ENCODE measurements around the gene MAD1L1. TPM values are rescaled to one million over a fixed set of nuclear protein-coding genes. Genes with fewer than 3 reads are reported as not detected.

Gene MAD1L1
- total RNA-seq, 1 donor from 2014 or later = 32.2 TPM

DNA sequence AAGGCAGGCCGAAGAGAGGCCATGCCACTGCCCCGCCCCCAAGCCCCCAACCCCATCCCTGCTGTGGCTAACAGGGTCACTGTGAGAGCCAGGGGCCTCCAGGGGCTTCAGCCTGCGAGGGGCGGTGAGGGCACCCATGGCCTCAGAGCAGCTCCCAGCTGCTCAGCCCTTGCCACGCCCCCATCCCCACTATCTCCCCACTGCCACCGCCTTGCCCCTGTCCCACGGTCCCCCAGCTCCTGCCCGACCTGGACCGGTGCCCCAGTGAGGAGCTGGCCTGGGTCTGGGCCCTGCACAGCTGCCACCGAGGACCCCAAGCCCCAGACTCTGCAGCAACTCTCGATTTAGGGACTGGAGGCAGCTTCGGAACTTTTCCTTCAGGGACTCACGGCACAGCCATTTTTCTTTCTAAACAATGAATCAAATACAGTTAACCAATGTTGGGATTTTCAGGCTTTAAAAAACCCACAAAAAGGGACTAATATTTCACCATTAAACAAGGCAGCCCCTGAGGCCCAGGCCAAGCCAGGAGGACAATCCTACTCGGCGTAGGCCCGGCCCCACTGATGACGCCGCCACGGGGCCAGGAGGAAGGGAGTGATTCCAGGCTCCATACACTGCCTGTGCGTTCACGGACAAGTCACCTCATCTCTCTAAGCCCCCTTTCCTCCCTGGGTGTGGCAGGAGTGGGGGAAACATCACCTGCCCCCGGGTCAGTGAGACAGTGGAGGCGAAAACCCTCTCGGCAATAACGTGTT lies 325.6 kb downstream of the MAD1L1 start:
- no peak for DNase-seq (ENCODE audit: low spot score)

DNA sequence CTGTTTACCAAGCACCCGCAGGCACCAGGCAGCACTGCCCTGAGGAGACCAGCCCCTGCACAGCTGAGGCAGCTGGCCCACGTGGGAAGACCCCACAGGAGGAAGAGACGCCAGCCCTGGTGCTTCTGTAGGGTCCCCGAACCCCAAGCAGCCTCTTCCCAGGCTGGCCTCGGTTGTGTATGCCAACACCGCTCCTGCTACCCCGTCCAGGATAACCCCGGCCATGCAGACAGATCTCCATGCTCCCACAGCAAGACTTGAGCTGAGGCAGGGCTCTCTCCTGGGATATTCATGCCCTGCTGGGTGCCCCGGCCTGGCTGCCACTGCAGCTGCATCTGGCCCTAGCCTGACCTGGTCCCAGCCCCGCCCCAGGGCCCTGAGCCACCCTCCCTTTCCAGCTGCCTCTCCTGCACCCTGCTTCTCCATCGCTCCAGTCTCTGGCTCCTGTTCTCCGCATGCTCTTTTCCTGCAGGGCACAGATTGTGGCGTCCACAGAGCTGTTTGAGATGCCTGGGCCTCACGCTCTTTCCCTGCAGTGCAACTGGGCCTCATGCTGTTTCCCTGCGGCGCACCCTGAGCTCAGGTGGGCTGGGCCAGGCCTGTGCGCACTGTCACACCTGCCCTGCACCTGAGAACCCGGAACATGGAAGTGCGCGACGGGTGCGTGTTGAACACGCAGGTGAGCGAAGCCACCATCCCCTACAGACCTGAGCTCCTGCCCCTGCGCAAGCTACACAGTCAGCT lies 326.5 kb downstream of the MAD1L1 start:
- DNase-seq (ENCODE audit: low spot score) = no peak

DNA sequence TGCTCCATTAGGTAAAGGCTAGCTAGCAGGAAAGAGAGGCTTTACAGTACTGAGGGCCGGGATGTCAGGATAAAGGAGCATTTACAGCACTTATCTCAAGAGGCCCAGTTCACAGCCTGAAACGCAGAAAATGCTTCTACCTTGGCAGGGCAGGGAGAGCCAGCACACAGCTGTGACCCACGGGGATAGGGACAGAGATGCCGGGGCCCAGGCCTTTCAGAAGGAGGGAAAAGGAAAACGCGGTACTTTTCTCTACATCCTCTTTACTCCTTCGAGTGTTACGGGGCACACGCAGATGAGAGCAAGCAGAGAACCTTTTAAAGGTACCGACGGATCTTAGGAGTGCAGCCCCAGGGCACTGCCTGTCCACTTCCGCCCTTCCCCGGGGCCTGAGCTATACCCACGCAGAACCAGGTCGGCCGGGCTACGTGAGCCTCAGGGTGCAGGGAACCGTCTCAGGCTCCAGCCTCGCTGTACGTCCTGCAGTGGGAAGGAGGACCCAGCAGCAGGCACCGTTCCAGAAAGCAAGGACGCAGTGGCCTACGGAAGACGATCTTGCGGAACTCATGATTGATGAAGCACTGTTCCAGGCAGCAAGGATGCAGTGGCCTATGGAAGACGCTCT lies 330.4 kb downstream of the MAD1L1 start:
- no peak for DNase-seq (ENCODE audit: low spot score)

DNA sequence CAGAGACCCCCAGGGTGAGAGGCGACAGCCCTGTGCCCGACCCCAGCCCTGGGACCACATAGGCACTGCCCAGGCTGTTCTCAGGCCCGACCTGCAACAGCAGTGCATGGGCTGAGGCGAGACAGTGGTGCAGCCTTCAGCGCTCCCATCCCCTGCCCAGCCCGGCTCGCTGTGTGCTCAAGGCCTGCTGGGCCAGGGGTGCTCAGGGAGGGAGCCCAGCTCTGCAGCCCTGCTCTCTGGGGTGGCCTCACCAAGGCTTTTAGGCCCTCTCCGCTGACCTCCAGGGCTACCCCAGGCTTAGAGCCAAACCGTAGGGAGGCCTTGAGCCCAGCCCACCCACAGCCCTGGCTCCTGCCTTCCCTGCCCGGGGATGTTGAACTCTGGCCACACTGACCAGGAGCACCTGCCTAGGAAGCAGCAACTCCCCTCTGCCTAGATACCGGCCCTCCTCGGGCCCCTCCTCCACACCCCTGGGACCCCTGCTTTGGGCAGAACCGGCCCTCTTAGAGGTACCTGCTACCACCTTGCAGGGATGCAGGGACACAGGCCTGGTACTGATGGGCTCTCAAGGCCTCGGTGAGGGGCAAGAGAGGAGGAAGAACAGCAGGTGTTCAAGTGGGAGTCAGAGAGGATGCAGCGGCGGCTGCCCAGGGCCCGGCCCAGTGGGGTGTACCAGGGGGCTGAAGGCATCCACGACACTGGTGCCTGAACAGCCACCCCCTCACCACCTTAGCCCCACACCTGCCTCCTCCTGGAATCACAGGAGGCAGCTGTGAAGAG lies 331.1 kb downstream of the MAD1L1 start:
- DNase-seq (ENCODE audit: low spot score) = no peak

DNA sequence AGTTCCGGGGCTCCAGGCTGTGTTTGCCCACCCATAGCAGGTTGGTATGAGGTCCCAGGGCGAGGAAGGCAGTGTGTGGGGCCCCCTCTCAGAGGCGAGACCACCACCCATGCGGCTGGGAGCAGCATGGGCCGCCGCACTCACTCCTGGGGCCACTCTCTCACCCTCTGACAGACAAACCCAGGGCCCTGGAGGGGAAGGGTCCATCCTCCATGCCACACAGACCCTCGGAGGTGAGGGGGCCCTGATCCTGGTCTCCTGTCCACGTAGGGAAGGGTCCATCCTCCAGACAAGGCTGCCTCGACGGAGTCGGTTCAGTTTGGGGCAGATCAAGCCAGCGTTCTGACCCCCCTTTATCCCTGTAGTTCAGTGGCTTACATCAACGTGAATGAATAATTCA lies 331.9 kb downstream of the MAD1L1 start:
- no peak for DNase-seq (ENCODE audit: low spot score)

DNA sequence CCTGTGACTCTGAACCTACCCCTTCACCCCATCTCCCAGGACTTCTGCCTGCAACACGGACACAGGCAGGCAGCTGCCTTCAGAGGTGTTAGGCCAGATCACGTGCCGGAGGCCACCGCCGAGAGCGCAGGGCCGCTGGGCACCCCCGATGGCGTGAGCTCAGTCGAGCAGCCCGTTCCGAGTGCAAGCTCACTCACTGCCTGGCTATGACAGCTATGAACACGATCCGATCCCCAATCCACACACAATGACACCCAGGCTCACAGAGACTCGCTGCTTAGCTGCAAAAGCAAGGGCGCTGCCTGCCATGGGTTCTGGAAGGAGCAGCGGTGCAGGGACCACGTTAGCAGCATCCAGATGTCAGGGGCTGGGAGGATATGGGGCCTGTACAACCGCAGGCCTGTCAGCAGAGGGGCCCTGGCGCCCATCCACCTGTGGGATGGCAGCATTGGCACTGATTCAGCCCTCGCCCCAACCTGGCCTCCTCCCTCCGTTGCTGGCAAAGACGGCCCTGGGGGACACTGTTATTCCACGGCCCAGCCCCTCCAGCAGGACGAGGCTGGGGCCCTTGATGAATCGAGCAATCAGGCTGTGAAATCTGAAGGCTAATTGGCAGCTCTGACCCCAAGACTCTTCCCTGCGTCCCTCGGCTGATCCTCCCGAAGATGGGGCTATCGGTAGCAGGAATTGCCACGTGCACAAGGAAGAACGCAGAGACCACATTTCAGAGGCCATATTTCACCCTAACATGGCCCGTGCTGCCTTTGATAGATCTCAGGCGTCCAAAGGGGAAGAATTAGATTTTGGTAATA lies 332.6 kb downstream of the MAD1L1 start:
- no peak for DNase-seq (ENCODE audit: low spot score)

DNA sequence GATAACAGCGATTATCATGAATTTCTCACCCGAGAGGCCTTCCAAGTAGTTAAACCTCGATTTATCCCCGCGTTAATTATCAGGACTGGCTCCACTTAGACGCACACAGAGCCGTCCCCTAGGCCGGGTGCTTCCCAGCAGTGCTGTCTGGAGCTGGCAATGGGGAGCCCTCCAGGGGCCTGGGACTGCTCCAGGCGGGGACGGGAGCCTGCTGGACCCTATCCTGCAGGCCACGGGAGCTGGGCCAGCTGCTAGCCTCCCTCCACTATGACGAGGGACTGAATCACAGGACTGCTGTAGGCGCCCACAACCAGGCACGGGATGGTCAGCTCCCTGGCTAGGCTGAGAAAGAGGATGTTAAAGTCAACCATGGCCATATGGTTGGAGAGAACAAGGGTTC lies 333.5 kb downstream of the MAD1L1 start:
- DNase-seq (ENCODE audit: low spot score) = no peak

DNA sequence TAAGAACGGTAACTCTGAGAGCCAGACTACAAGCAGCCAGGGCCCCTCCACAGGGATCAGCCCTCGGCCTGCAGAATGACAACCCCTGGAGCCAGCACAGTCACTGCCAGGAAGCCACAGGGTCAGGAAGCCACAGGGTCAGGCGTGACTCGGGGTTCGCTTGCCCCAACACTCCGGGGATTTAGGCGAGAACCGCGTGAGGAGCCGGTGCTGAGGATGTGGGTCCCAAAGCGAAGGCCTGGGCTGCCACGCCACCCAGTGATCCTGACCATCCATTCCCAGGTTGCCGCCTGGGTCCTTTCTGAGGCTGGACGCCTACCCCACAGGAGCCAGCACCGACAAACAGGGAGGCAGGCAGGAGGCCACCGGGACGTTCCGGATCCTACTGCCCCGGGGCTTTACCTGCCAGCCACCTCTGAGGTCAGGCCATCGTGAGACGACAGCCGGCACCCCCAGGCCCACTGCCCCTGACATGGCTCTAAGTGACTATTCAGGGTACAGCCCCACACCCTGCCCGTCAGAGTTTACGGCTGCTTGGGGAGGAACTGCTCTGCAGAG lies 334.0 kb downstream of the MAD1L1 start:
- no peak for DNase-seq (ENCODE audit: low spot score)

DNA sequence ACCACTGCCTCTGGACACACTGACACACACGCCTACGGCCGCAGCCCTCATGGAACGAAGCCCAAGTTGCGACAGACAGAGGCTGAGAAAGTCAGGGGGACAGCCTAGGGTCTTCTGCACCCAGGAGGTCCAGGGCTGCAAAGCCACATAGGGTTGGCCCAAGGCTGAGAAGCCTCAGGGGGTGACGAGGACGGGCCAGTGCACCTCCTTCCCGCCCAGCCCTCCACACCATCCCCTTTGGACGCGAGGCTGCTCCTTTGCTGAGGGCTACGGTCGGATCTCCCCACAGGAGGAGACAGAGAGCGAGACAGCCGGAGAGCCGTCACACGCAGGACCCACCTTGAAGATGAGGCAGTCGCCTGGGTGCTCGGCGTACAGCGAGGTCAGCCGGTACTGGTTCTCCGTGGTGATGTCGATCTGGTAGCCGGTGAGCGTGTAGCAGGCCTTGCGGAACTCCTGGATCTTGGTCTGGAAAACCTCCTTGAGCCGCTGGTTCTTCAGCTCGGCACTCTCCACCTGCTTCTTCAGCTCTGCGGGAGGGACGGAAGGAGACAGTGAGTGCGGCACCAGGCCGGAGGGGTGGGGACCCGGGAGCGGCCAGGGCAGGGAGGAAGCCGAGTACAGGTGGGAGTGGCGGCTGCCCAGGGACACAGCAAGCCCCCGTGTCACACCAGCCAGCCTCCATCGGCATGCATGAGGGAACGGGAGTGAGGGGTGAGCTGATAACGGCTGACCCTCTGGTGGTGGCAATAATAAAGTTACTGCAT lies 334.7 kb downstream of the MAD1L1 start:
- no peak for DNase-seq (ENCODE audit: low spot score)

DNA sequence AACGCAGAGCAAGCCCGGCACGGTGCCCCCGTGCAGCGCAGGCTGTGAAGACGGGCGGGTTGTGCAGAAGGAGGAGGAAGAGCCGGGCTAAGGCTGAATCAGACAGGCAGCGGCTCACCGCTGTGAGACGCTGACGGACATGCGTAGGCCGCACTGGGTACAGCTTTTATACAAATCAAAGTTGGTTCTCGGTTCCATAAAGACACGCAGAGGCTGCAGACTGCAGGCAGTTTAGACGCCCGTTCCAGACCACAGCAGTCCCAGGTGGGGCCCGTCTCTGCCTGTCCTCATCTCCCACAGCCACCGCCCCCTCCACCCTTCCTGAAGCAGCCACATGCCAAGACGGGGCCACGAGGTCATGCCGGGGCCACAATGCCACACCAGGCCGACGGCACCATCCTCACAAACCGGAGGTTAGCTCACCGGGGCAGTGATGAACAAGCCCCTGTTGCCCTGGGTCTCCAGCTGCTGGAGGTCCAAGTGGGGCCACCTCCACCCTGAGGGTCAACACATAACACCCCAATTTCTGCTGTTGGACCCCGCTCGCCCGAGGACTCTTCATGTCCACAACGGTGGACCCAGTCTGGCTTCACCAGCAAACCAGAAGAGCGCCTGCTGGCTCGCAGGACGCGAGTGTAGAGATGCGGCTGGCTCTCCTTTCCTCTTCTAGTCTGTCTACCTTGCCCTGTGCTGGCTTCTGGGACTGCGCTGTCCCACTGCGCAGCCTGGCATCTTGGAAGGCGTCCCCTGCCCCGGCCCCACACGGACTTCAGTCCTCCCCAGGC lies 335.5 kb downstream of the MAD1L1 start:
- DNase-seq (ENCODE audit: low spot score) = no peak

DNA sequence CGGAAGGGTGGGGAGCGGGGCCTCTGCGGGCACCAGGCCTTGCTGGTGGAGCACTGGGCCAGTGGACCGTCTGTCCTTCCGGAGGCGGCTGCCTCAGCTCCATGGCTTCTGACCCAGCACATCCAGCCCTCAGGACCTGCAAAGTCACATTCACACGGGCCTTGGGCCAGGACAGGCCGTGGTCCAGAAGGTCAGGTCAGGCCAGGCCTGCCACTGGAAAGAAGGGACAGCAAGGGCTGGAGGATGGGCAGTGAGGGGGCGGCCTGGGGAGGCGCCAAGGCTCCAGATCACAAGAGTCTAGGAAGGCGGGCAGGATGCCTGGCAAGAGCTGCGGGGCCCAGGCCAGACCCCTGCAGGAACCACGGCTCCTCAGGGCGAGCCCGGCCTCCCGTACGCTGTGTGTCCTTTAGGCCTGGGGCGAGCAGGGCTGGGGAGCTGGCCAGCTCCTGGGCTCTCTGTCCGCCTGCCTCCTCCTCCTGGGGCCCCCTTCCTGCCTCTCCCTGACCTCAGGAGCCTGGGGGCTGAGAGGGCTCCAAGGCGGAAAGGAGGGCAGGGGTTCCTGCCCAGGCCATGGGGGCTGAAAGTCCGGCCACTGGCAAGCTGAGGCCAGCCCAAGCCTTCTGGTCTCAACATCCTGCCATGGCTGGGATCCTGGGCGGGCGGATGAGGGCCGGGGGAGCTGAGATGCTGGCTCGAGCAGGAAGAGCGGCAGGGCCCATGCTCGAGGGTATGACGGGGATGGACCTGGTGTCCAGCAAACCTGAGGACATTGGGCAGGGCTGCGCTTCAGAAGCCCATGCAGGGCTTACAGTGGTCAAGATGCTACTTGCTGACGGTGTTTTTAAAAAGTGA lies 336.9 kb downstream of the MAD1L1 start:
- DNase-seq (ENCODE audit: low spot score) = no peak

DNA sequence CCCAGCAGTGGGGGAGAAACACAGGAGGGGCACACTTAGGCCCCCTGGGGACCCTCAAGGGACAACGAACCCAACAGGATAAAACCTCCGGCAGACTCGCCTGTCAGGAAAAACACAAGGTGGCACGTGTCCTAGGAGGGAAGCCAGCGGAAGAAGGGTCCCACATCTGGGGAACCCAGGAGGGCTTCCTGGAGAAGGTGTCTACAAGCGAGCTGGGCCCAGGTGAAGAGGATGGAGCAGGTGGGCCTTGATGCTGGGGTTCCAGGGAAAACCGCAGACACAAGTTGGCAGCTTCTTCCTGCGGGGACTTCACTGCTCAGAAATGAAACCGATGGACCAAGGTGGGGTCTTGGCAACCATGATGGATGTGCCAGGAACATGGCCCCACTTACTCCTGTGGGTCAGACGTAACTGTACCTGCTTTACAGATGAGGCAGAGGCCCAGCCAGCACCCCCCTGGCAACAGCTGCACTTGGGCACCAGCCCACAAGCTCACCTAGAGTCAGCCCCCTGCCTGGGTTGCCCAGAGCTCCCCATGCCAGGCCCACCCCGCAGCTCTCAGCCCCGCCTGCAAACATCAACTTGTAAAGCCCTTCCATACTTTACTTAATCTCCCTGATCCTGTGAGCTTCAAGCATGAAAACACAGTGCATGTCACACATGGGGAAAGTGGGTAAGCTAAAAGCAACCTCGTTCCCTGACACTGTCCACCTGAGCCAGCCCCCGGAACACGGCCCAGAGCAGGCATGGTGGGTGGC lies 337.7 kb downstream of the MAD1L1 start:
- DNase-seq (ENCODE audit: low spot score) = no peak

DNA sequence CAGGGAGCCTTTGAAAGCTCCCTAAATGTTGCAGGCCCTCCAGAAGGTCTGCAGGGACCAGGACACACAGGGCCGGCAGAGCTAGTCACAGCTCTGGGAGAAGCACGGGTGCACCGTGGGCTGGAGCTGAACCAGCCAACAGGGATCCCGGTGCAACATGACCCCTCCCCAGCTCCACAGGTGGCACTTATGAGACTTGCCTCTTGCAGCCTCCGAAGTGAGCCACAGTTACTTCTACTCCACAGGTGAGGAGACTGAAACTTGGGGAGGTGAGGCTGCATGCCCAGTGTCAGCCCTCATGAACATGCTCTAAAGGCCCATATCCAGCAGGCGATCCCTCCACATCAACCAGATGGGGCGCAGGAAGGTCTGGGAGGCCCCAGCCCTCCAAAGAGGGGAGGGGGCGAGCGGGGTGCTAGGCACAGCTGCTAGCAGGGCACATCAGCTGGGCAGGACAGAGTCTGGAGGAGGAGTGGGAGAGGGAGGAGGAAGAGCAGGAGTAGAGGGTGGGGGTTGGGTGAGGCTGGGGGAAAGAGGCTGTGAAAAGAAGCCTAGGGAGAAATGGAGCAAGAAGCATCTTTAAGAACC lies 338.3 kb downstream of the MAD1L1 start:
- DNase-seq (ENCODE audit: low spot score) = no peak

DNA sequence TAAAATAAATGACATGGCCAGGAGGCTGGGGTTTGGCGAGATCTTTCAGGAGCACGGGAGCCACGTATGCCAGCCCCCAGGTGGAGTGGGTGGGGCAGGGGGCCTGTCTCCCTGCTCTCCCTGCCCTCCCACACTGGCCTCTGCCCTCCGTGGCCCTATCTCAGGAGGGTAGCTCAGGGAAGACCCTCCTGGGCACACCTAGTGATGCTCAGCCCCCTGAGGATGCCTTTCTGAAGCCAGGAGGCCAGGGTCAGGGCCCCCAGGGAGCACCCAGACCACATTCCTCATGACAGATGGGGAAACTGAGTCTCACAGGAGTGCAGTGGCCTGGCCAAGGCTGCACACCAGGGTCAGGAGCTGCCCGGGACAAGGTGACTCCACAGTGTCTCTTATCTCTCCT lies 339.3 kb downstream of the MAD1L1 start:
- no peak for DNase-seq (ENCODE audit: low spot score)

DNA sequence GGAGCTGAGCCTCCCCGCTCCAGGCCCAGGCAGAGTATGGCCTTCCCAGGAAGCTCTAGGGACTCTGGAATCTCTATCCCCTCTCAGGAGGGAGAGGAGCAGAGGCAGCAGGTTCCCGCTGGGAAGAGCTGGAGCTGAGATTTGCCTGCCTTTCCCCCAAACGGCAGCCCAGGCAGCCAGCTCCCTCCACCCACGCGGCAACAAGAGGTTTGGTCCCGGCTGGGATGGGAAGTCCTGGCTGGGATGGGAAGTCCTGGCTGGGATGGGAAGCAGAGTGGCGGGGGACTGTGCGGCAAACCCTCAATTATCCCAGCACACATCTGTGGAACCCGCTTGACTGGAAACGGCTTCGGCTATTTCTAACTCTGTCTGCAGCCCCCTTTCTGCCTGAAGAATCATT lies 339.7 kb downstream of the MAD1L1 start:
- DNase-seq (ENCODE audit: low spot score) = no peak
